G401 (cell line): Measurements from ENCODE around the gene RASL12. TPM values are rescaled to one million over a fixed set of nuclear protein-coding genes. Genes with fewer than 3 reads are reported as not detected.
A peak's percentile ranks its signal among the peaks of the same experiment; 100 is the strongest.
"Not testable (repeated sequence)": the region's sequence is repeated elsewhere in the genome, so short reads cannot be mapped to it uniquely, and the experiment has no call there.

ENCODE experiments used
- DNase-seq: peaks from one replicate; pipeline ENCODE4 v3.0.0-alpha.2; 2015; ENCODE audit warnings: low spot score
- in situ Hi-C: cut with HindIII; loops from 2 replicates; pipeline ENCODE4 v1.10.0; 2016; ENCODE audit warnings: low sequenced_read_pairs, mixed read lengths
- total RNA-seq: library from RNA; depleted of rRNA; stranded (reverse); fragments of >200 nt; shearing (Covaris generic); gene quantifications from 2 replicates; pipeline ENCODE4 v1.2.3, GENCODE V29; 2014

RASL12 gene
- total RNA-seq, 1 experiment from 2014 or later: not detected

DNA sequence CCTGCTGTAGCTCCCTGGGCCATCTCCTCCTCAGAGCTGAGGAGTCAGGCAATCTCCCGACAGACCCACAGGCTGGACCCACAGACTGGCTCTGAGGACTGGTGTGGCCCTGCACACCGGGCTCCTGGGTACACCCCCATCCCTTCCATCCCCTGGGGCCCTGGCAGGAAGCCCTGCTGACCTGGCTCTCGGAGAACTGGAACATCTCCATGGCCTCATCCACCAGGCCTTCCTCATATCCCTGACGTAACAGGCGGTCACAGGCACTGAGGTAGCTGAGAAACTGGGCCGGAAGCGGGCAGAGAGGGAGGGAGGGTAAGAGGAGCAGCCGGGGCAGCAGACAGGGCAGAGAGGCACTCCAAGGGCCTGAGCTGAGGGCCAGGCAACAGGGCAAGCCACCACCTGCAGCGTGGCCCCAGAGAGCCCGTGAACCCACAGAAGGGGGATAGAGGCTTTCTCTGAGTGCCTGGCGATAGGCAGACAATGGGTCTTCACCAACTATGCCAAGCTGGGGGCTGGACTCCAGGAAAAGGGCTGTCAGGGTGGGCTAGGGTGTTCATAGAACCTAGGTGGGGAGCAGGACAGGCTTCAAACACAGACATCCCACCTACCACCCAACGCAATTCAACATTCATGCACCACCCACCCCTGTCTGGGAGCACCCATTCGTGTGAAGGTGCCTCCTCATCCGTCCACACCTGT is 26.7 kb upstream of the RASL12 start:
- in situ Hi-C loops: no loop called here
- peak; percentile 47 for DNase-seq

DNA sequence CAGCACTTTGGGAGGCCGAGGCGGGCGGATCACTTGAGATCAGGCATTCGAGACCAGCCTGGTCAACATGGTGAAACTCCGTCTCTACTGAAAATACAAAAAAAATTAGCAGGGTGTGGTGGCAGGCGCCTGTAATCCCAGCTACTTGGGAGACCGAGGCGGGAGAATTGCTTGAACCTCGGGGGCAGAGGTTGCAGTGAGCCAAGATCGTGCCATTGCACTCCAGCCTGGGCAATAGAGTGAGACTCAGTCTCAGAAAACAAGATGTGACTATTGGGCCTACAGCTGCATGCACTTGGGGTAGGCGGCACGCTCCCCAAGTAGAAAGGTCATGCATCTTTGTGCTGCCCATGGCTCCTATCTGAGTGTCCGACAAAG is 26.0 kb upstream of the RASL12 start:
- in situ Hi-C loops, DNase-seq: not testable (repeated sequence)

DNA sequence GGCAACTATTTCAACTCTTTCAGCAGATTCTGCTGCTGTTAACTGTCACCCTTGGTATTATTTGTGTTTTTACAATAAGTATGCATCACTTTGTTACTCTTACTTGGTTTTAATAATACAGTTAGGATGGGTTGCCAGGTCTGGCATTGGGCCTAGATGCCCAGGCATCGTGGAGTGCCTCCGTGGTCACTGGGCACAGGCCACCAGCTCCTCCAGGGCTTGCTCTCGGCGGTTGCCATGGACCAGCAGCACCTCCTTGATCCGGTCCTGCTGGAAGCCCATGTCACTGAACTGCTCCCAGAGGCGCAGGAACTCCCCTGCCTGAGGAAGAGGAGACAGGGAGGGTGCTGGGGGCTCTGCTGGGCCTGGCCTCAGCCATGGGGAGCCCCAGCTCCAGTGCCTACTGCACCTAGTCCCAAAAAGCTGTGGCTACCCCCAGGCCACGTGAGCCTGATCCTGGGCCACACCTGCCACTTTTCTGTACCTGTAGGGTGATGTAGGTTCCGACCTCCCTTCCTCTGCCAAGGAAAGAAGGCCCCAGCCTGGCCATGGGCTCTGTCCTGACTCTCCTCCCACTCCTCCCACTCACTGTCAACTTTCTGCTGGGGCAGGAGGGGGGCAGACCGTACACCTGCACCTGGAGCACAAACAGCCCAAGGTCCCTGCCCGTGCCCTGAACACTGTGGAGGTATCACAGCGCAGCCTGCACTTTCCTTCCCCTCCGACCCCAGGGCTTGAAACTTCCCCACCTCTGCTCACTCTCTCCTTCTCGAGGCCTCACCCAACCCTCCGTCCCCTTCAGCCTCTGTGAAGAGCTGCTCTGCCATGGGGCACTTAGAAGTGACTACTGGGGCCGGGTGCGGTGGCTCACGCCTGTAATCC is 25.4 kb upstream of the RASL12 start:
- in situ Hi-C loops: no loop called here
- no peak for DNase-seq

DNA sequence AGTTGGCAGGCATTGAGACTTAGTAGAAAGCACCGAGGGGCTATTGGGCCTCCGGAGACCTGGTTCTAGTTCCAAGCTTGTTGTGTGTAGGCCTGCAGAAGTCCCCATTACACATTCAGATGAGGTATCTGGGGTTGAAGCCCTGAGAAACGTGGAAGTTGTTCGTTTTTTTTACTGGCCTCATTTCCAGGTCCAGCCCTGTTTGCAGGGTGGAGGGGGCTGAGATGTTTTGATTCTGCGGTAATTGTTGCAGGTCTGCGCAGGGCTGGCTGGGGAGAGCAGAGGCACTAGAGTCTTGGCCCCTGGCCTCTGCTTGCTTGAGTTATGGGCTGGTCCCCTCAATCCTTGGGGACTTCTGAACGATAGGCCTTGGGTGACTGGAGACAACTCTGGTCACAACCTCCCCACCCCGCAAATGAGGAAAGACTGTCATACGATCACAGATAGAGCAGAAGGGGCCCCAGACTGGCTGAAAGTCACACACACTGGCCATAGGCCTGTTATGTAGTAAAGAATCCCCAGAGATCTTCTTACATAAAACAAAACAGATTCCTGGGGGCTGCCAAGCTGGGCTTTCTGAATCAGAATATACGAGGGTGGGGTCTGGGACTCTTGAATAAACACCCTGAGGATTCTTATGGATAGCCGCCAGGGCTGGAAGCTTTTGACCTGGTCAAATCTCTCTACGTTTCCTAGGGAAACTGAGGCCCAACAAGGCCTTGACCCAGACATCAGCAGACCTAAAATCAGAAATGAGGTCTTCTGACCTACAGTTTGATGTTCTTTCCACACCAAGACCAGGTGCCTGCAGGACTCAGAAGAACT is 24.4 kb upstream of the RASL12 start:
- no peak for DNase-seq

DNA sequence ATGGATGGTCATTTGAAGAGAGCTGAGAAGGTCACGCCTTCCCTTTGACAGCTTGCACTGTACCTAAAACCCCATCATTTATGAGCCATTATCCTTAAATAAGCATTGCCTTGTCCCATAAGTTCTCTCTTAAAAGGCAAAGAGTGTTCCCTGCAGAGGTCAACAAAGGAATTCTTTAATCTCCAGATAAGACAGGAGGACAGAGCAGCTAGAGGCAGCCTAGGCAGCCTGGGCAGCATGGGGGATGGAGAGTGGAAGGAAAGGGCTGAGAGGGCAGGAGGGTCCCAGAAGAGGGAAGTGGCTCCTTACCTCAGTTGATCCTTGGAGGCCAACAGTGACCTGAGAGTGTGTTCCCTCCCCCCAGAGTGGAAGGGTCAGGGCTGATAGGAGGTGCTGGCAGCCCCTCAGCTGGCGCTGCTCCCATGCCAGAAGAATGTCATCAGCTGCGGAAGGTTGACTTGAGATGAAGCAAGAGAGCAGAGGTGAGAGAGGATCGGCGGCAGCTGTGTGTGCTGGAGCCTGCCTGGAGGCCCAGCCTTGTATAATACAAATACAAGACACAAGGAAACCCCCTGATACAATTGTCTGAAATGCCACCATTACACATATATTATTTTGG is 21.5 kb upstream of the RASL12 start:
- in situ Hi-C loops: no loop called here
- no peak for DNase-seq

More for the DNA sequence above, 24.4 kb upstream of the RASL12 start:
- in situ Hi-C loops: no loop called here

DNA sequence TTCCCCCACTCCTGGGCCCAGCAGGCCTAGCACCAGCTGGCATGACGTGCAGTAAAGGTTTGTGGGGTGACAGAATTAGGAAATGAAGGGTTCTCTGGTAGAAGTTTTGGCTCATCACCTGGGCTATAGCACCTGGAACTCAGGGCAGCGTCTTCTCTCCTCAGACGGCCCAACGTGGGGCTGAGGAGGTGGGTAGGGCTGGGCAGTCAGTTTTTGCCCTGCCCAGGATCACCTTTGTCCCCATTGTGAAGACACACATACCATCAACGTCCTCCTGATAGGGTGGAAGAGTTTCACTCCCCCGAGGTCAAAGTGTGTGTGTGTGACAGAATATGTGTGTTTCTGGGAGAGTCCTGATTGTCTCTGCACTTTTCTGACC is 20.8 kb upstream of the RASL12 start:
- in situ Hi-C loops: no loop called here

DNA sequence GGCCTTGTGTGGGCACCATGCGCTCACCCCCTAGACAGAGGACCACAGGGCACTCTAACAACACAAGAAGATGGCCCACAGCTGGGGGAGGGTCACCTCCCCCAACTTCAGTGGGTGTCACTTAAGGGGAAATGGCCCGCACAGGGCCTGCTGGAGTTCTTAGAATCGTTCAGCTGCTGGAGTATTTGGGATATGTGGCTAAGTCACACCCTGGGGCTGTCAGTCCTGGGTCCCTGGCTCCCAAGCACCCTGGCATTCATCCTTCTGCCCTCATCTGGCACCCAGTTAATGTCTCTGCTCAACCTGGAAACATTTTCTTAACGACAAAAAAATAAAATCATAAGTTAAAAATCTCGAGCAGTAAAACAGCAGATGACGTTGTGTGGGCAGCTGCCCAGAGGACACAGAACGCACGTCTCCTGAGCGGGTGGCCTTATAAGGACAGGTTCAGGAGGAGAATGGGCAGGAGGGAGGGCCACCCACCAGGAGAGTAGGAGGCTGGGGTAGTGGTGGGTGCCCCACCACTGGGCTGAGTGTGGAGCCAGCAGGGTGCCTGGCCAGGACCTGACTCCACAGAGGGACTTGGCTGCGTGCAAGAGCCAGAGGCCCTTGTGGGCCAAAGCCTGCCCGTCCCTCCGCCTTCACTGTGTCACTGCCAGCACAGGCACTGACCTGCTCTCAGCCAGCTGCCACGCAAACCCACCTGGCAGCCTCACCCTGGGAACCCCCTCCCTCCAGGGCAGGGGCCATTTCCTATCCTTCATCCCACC is 20.3 kb upstream of the RASL12 start:
- in situ Hi-C loops: no loop called here
- peak; percentile 54 for DNase-seq

More for the DNA sequence above, 20.8 kb upstream of the RASL12 start:
- no peak for DNase-seq

DNA sequence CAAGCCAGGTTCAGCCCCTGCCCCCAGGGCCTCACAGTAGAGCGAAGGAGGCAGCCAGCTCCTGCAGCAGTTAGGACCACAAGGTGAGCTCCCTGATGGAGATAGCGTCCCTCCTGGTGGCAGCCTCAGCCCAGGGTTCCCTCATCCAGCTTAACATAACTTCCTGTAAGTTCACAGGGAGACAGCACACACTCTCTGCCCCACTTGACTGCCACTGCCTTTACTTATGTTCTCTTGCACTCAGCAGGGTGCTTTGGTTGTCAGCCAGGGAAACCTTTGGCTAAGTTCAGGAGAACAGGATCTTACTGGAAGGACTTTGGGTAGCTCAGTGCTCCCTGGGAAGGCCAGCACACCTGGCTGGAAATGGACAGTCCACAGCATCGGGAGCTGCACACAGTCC is 19.6 kb upstream of the RASL12 start:
- in situ Hi-C loops: no loop called here
- peak; percentile 37 for DNase-seq

DNA sequence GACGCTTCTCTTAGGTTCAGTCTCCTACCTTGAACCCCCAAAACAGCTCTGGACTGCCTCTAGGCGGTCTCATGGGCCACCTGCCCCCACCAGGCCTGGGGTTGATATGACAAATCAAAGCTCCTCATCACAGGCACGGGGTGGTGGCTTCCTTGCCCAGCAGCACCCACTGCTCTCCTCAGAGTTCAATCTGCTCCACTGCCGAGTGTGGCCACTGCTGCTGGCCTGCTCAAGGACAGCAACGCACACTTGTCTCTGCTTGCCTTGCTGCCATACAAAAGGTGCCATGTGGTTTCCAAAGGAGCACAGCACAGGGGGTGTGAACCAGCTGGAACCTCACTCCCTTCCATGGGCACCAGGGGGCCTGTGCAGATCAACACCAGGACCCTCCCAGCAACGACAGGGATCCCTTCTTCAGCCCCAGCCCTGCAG is 18.9 kb upstream of the RASL12 start:
- DNase-seq: no peak
- in situ Hi-C loops: no loop called here

DNA sequence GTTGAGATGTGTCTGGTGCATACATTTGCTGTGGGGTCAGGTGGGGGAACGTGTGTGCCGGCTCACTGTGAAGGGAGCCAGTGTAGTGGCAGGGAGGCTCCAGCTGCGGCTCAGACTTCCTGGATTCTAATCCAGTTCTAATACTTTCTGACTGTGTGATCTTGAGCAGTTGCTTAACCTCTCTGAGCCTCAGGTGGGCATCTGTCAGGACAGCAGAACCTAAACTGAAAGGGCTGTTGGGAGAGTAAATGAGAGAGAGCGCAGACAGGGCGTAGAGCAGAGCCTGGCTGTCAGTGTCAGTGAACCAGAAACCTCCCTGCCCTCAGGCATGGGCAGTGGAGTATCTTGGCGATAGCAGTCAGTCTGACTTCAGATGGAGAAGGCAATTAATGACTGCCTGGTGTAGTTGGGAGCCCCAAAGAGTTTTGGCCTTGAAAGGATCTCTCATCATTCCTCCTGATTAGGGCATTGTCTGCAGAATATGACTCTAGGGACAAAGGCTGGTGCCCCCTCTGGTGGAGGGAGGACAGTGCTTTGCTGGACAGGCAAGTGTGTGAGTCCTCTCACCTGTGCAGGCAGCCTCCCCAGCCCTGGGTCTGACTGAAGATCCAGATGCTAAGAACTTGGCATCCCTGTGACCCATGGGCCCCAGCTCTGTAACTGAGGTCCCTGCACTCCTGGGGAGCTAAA is 18.3 kb upstream of the RASL12 start:
- DNase-seq: peak; percentile 57
- in situ Hi-C loops: no loop called here

DNA sequence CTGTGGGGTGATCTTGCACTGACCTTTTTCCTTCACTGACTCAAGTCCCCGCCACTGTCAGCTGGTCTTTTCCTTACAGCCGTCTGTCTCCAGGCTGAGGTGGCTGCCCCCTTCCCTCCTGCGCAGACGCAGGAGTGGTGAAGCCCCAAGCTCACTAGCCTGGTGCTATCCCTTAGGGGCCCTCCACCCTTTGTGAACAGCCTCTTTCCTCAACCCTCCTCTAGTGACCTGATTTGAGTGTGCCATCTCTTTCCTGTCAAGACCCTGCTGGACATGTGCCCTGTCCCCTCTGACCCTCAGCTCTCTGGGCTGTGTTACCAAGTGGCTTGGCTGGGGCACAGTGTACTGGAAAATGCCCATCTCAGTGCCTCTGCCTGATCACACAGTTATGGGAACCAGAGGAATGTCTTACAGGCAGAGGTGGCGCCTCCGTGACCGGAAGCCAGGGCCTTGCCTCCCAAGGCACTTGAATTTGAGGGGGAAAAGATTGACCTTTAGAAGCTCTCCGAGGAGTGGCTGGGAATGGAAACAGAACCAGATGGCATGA is 17.5 kb upstream of the RASL12 start:
- no peak for DNase-seq
- in situ Hi-C loops: no loop called here

DNA sequence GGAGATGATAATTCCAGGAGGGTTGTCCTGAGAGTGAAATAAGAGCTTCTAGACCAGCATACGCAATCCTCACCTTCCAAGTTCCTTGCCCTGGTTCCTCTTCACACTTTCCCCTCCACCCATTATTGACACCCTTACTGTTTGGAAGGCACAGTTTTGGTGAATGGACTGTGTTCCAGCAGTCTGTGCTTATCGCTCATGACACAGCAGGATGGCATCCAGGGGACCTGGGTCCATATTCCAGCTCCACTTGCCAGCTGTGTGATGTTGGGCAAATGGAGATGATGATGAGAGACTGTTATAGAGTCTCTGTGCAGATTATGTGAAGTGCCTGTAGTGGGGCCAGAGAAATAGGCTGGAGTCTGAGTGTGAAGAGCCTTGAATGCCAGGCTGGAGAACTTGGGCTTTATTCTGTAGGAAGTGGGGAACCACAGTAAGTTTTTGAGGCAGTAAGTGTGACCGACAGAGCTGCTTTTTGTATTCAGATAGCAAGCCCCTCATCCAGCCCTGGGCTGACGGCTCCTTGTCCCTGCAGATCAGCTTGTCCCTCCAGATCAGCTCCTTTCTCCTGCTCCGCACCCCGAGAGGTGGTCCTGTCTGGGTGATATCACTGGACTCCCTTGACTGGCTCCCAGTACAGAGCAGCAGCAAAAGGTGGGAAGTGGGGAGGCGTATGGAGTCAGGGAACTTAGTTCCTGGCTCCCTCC is 16.9 kb upstream of the RASL12 start:
- in situ Hi-C loops: no loop called here
- no peak for DNase-seq

DNA sequence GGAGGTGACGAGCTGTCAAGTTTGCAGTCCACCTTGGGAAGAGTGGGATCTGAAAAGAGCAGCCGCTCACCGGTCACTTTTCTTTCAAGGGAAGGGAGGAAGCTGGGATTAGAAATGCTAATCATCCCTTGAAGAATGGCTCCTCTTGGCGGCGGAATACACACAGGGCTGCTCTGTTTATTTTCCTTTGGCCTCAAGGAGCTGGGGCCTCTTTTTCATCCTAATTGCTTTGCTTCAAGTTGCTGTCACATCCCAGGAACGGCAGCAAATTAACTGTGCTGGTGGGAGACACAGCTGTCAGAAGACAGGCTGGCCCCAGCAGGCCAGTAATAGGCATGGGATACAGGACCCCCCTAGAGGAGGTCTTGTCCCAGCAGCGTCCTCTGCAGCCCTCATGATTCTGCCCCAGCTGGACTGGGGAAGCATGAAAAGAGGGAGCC is 15.5 kb upstream of the RASL12 start:
- in situ Hi-C loops: no loop called here
- DNase-seq: peak; percentile 37

DNA sequence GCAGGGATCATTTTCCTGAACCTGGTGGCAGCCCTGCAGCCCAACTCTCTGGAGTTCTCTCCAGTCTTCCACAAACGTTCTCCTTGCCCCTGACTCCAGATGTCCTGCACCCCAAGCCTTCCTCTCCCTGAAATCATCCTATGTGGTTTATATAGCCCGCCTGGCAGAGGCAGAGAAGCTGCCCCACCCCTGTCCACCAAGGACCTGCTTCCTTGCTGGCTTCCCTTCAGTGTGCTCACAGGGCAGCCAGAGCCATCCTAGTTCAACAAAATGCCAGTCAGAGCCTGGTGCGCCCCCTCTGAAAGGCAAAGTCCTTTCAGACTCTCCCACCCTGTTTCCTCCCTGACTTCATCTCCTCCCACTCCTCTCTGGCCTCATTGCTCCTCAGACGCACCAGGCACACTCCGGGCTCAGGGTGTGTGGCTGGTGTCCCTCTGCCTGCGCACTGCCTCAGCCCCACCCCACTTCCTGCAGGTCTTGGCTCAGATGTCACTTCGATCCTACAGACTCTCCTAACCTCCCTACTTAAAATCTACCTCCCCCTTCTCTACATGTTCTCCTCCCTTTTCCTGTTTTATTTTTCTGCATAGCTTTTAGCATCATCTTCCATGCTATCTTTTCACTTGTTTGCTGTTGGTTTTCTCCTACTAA is 14.6 kb upstream of the RASL12 start:
- in situ Hi-C loops: no loop called here
- DNase-seq: no peak

DNA sequence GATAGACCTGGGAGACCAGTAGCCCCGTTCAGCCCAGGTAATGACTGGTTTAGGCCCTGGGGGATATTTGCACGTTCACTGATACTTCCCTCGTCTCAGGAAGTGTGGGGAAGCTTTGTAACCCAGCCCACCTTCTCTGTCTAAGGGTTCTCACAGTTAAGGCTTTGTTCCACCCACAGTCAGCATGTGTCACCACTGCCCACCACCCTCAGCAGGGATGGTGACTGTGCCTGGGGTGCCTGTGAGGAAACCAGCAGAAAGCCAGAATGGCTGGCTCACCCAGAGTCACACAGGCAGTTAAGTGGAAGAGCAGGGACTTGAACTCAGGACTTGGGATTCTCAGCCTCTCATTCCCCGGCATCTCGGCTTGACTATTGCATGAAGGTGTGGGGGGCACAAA is 14.0 kb upstream of the RASL12 start:
- in situ Hi-C loops: no loop called here

DNA sequence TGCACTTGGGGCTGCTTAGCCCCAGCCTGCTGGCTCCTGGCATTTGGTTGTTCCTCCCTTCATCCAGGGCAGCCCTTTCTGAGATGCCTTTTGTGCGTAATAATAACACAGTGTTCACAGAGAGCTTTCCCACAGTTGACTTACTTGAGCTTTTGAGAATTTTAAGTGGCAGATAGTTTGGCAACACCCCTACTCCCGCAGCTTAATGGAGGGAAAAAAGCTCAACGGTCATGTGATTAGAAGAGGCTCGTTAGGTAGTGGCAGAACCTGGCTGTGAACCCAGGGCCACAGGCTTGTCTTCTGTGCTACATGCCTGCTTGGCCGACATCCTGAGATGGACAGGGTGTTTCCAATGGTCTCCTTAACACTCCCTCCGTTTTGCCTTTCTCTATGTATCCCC is 13.5 kb upstream of the RASL12 start:
- DNase-seq: no peak
- in situ Hi-C loops: no loop called here

More for the DNA sequence above, 14.0 kb upstream of the RASL12 start:
- DNase-seq: no peak

DNA sequence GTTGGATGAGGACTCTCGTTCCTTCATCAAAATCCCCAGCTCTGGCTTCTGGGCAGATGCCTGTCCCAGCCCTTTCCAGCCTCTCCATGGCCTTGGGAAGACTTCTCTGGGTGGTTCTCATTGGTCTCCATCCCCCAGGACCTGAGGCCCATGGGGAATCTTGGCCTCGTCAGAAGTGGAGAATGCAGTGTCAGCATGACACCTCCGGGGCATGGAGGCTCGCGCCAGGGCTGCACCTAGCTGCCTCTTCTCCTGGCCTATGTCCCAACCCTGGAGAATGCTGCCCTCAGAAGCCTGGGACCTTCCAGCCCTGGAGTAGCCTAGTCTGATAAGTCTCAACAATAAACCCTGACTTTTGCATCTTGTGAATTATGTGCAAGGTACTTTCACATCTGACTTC is 11.8 kb upstream of the RASL12 start:
- in situ Hi-C loops: no loop called here
- DNase-seq: no peak
